AG09319 (cell line): ENCODE data around the gene TMEM94.

Experiments used
- DNase-seq: peaks from one replicate; pipeline ENCODE4 v3.0.0-alpha.2; 2010; ENCODE audit warnings: low read depth; ENCODE audit errors: extremely low read depth
- CTCF ChIP-seq: IDR thresholded peaks from 2 replicates; pipeline ENCODE4 v1.5.1; 2011; ENCODE audit warnings: low read depth, mild to moderate bottlenecking, inconsistent platforms, low read length, moderate library complexity

TMEM94 gene

GRCh38 chr17:75456417-75457046 is at the start of gene TMEM94:
Gene TMEM94 (plus strand): TSS chr17:75456635. CDS start chr17:75471906, 15,271 bp downstream.
- peak; percentile 94 for DNase-seq
- no peak for TF ChIP-seq CTCF

- TF ChIP-seq CTCF = no peak
- DNase-seq = no peak
Measured at GRCh38 chr17:75407655-75408352, 48.6 kb upstream of the TMEM94 start.

- TF ChIP-seq CTCF = no peak
- DNase-seq = no peak
Measured at GRCh38 chr17:75410141-75410540, 46.3 kb upstream of the TMEM94 start.

GRCh38 chr17:75411328-75412067 is 44.9 kb upstream of the TMEM94 start:
- TF ChIP-seq CTCF = no peak
- no peak for DNase-seq

- DNase-seq = no peak
- peak; percentile 70 for TF ChIP-seq CTCF
Measured at GRCh38 chr17:75412455-75413317, 43.7 kb upstream of the TMEM94 start.

GRCh38 chr17:75414488-75414887 is 41.9 kb upstream of the TMEM94 start:
- DNase-seq = no peak
- TF ChIP-seq CTCF = no peak
